Esophagus (tissue), 2 donors: ENCODE measurements around the gene RNASEH1. TPM values are rescaled to one million over a fixed set of nuclear protein-coding genes. Genes with fewer than 3 reads are reported as not detected.
A peak's percentile ranks its signal among the peaks of the same experiment; 100 is the strongest.

Experiments used
- H3K27ac ChIP-seq, 2 donors: one replicate each; pipeline ENCODE4 v1.5.1; 2013; ENCODE audit warnings: low read depth in 2 of 2, mild to moderate bottlenecking in 2 of 2, inconsistent platforms in 1 of 2, low read length in 1 of 2, moderate library complexity in 1 of 2
- H3K27me3 ChIP-seq, 2 donors: one replicate each; pipeline ENCODE4 v1.6.1; 2013; ENCODE audit warnings: low read length in 2 of 2, control low read depth in 1 of 2, mild to moderate bottlenecking in 1 of 2; ENCODE audit not compliant: insufficient read depth in 2 of 2, control insufficient read depth in 1 of 2
- H3K36me3 ChIP-seq, 2 donors: one replicate each; pipeline ENCODE4 v1.6.1; 2013; ENCODE audit warnings: low read length in 1 of 2; ENCODE audit not compliant: control insufficient read depth in 2 of 2, insufficient read depth in 2 of 2
- H3K4me1 ChIP-seq, 2 donors: one replicate each; pipeline ENCODE4 v1.6.1; 2013; ENCODE audit warnings: low read length in 1 of 2; ENCODE audit not compliant: control insufficient read depth in 2 of 2, insufficient read depth in 2 of 2
- H3K4me3 ChIP-seq, 2 donors: one replicate each; pipeline ENCODE4 v1.5.1; 2013; ENCODE audit warnings: low read length in 2 of 2, mild to moderate bottlenecking in 2 of 2, low read depth in 1 of 2, moderate library complexity in 1 of 2
- H3K9me3 ChIP-seq, 2 donors: one replicate each; pipeline ENCODE4 v1.6.1; 2013; ENCODE audit warnings: mild to moderate bottlenecking in 2 of 2, low read depth in 1 of 2, low read length in 1 of 2, moderate library complexity in 1 of 2; ENCODE audit not compliant: control insufficient read depth in 2 of 2, insufficient read depth in 1 of 2
- WGBS, 2 donors: extraction: QIAGEN DNeasy Blood & Tissue Kit; methylation state at CpG; one replicate each; pipeline ENCODE4 v1.1.7; 2013; 5-methylcytosine and 5-hydroxymethylcytosine counted together
- polyA plus RNA-seq, 2 donors: library from polyadenylated mRNA; stranded (reverse); fragments of 200-250 nt; gene quantifications; one replicate each; pipeline ENCODE4 v1.2.3, GENCODE V29; 2013
- donor health status: healthy with polysubstance abuse.
- donor health status: Bipolar disorder and iron deficiency.

The RNASEH1 gene
- polyA plus RNA-seq, 2 donors = 5.7 to 10.1 TPM

GRCh38 chr2:3594493-3595281 is 36.6 kb upstream of the RNASEH1 start, which contains the start of gene COLEC11:
Gene COLEC11 (plus strand): TSS chr2:3595112. CDS start chr2:3604341, 9,229 bp downstream.
- Histone ChIP-seq H3K36me3 (no peaks in the 10 kb centered on the region), H3K27ac (no peak within 1 kb of the TSS), H3K4me1 (no peaks in the 10 kb centered on the region), H3K9me3 (no peaks in the 10 kb centered on the region), H3K27me3 (no peaks in the 10 kb centered on the region), H3K4me3 (no peak within 1 kb of the TSS)
- WGBS, 2 donors = 52 to 55% methylated on average over 36 to 40 of the region's 40 CpGs

DNA sequence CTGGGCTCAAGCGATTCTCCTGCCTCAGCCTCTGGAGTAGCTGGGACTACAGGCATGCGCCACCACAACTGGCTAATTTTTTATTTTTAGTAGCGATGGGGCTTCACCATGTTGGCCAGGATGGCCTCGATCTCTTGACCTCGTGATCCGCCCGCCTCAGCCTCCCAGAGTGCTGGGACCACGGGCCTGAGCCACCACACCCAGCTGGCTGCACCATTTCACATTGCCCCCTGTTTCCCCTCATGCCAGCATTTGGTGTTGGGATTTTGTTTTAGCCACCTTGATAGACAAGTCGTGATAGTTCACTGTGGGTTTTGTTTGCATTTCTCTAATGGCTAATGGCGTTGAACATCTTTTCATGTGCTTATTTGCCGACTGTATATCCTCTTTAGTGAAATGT is 31.0 kb upstream of the RNASEH1 start:
- Histone ChIP-seq H3K4me1 (no peaks in the 10 kb centered on the region), H3K9me3 (no peaks in the 10 kb centered on the region), H3K4me3 (no peak overlapping the region), H3K27me3 (no peaks in the 10 kb centered on the region), H3K27ac (no peak overlapping the region), H3K36me3 (peaks cover 0 to 5% of the 10 kb centered on the region in 2 donors)
- WGBS, 2 donors = 88 to 91% methylated on average over 11 of the region's 11 CpGs

- H3K27me3 ChIP-seq = no peaks in the 10 kb centered on the region
- H3K27ac ChIP-seq = no peak overlapping the region
- WGBS, 2 donors = 90 to 91% methylated on average over 7 of the region's 7 CpGs
- H3K4me1 ChIP-seq = no peaks in the 10 kb centered on the region
- peaks cover 0 to 5% of the 10 kb centered on the region in 2 donors for H3K36me3 ChIP-seq
- H3K4me3 ChIP-seq = no peak overlapping the region
- H3K9me3 ChIP-seq = no peaks in the 10 kb centered on the region
Measured at GRCh38 chr2:3588084-3588483, 30.0 kb upstream of the RNASEH1 start.

GRCh38 chr2:3587432-3587831 is 29.3 kb upstream of the RNASEH1 start:
- no peaks in the 10 kb centered on the region for H3K9me3 ChIP-seq
- no peak overlapping the region for H3K27ac ChIP-seq
- no peaks in the 10 kb centered on the region for H3K27me3 ChIP-seq
- peaks cover 0 to 5% of the 10 kb centered on the region in 2 donors for H3K36me3 ChIP-seq
- H3K4me3 ChIP-seq = no peak overlapping the region
- H3K4me1 ChIP-seq = no peaks in the 10 kb centered on the region
- WGBS, 2 donors = 76% methylated on average over 6 of the region's 6 CpGs

DNA sequence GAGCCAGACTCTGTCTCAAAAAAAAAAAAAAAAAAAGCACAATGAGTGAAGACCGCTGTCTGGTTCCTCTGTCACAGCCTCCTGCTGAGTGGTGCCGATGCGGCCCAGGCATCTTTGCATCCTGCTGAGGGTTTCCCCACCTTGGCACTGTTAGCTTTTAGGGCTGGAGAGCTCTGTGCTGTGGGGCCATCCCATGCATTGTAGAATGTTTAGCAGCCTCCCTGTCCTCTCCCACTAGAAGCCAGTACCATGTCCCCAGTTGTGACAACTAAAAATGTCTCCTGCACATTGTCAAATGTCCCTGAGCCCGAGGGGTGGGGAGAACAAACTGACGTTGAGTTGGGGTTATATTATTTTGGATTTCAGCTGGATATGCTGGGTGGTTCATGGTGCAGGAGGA is 28.9 kb upstream of the RNASEH1 start:
- WGBS, 2 donors = 84 to 90% methylated on average over 5 of the region's 5 CpGs
- no peaks in the 10 kb centered on the region for H3K4me1 ChIP-seq
- no peak overlapping the region for H3K27ac ChIP-seq
- H3K9me3 ChIP-seq = no peaks in the 10 kb centered on the region
- H3K4me3 ChIP-seq = no peak overlapping the region
- no peaks in the 10 kb centered on the region for H3K27me3 ChIP-seq
- peaks cover 1 to 7% of the 10 kb centered on the region in 2 donors for H3K36me3 ChIP-seq

GRCh38 chr2:3586220-3586619 is 28.1 kb upstream of the RNASEH1 start:
- Histone ChIP-seq H3K4me1 (no peaks in the 10 kb centered on the region), H3K4me3 (no peak overlapping the region), H3K36me3 (peaks cover 5 to 14% of the 10 kb centered on the region in 2 donors), H3K9me3 (no peaks in the 10 kb centered on the region), H3K27ac (peak overlapping the region; percentile 17 to 56), H3K27me3 (no peaks in the 10 kb centered on the region)
- 80 to 83% methylated on average over 16 of the region's 16 CpGs for WGBS, 2 donors

DNA sequence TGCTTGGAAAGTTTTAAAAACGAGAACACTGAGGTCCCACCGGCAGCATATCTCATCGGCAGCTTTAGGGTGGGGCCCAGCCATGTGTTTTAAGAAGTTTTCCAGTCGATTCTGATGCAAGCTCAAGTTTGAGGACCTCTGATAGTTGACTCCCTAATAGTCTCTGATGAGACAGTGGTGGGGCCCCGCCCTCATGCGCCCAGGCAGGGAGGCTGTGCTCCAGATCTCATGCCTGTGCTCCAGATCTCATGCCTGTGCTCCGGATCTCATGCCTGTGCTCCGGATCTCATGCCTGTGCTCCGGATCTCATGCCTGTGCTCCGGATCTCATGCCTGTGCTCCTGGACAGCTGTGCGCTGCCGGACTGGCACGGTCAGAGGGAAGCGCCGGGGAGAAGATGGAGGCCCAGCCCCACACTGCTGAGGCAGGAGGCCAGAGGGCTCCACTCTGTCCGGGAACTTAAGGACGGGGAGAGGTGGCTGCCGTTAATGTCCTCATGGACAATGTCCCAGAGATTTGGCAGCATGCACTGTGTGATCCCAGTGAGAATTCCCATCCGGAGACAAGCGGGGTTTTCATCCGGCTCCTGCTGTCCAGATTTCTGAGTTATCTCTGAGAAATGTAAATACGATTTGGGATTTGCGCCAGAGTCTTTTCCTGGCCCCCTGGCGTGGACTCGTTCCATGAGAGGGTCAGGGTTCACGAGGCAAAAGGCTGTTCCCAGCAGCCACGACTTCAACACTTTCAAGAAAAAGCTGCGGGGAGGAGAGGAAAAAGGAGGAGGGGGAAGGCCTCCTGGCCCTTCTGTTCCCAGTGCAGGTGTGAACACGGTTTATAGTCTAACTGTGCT is 27.4 kb upstream of the RNASEH1 start:
- H3K27ac ChIP-seq = peak overlapping the region; percentile 70 to 82
- 43 to 61% methylated on average over 27 to 29 of the region's 29 CpGs for WGBS, 2 donors
- no peaks in the 10 kb centered on the region for H3K9me3 ChIP-seq
- H3K4me3 ChIP-seq = no peak overlapping the region
- H3K4me1 ChIP-seq = no peaks in the 10 kb centered on the region
- H3K36me3 ChIP-seq = peaks cover 7 to 16% of the 10 kb centered on the region in 2 donors
- no peaks in the 10 kb centered on the region for H3K27me3 ChIP-seq

- H3K27ac ChIP-seq = peak overlapping the region; percentile 70 to 82
- no peaks in the 10 kb centered on the region for H3K27me3 ChIP-seq
- H3K9me3 ChIP-seq = no peaks in the 10 kb centered on the region
- no peaks in the 10 kb centered on the region for H3K4me1 ChIP-seq
- H3K36me3 ChIP-seq = peaks cover 7 to 18% of the 10 kb centered on the region in 2 donors
- no peak overlapping the region for H3K4me3 ChIP-seq
- 40 to 81% methylated on average over 4 of the region's 4 CpGs for WGBS, 2 donors
Measured at GRCh38 chr2:3584608-3585260, 26.6 kb upstream of the RNASEH1 start.

DNA sequence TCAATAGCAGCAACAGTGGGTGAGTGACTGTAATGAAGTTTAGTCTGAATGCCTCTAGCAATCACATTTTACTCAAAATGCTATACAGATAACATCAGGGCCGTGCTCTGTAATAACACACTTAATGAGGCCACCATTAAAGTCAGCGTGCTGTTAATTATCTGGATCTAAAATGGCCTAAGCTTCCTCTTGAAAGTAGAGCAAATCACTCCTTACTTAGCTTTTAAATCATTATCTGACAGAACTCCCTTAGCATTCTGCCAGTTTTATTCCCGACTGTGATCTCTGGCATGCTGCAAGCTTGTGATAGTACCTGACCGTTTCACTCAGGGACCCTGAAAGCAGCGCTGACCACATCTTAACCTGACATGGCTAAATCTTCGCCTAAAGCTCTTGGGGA is 25.9 kb upstream of the RNASEH1 start:
- Histone ChIP-seq H3K4me3 (no peak overlapping the region), H3K4me1 (no peaks in the 10 kb centered on the region), H3K27ac (peak overlapping the region in 1 of 2 donors; percentile 33), H3K9me3 (no peaks in the 10 kb centered on the region), H3K36me3 (peaks cover 7 to 21% of the 10 kb centered on the region in 2 donors), H3K27me3 (no peaks in the 10 kb centered on the region)
- 83 to 90% methylated on average over 6 of the region's 6 CpGs for WGBS, 2 donors
